HG03432 (cell line): ENCODE data around the gene PDZD7.
A peak's percentile ranks its signal among the peaks of the same experiment; 100 is the strongest.
"Not testable (repeated sequence)": the region's sequence is repeated elsewhere in the genome, so short reads cannot be mapped to it uniquely, and the experiment has no call there.

Experiments
- ATAC-seq: cut with Tn5 transposase; IDR thresholded peaks from one replicate; pipeline ENCODE4 v1.9.1; 2021; ENCODE audit warnings: mild to moderate bottlenecking, moderate library complexity; ENCODE audit not compliant: unreplicated experiment

Gene PDZD7

DNA sequence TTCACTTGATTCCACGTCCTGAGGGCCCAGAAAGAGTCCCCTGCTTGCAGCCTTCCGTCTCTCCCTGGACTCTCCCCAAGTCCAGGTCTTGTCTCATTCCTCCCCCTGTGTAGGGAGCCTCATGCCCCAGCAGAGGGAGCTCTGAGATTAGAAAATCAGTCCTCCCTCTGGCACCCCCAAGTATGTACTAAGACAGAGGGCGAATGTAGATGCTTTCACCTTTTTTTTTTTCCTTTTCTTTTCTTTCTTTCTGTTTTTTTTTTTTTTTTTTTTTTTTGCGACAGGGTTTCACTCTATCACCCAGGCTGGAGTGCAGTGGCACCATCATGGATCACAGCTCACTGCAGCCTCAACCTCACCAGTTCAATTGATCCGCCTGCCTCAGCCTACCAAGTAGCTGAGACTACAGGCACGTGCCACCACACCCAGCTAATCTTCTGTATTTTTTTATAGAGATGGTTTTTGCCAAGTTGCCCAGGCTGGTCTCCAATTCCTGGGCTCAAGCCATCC is 10.4 kb upstream of the PDZD7 start:
- peak; percentile 52 for ATAC-seq

DNA sequence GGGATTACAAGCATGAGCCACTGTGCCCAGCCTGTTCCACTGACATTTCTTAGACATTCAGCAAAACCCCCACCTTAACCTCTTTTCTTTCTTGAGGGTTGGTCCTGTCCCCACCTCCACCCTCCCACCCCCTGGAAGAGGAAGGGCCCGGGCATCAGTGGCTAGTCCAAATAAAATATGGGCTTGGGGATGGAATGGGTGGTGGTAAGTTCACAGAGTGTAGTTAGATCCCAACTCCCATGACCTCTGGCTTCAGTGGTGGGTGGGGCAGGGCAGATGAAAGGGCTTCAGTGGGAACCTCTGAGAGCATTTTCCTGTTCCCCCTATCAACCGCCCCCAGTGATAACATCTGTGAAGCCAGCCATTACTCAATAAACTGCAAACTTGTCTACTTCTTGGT is 9.9 kb upstream of the PDZD7 start:
- ATAC-seq, result no peak

DNA sequence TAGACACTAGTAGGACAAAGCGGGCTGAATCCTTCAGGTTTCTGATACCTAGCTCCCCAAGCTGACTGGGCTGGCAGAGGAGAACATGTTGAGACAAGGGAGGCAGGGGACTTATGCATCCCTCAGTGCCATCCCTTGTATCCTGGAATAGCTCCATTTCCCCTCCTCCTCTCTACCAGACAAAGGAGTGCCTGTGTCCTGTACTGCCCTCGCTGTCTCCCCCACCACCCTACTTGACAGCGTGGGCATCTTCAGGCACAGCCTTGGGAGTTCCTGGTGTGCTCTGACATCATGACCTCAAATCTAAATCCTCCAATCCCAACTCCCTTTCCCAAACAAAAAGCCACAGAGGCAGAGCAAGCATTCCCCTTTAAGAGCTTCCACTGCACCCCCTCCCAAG is 9.1 kb upstream of the PDZD7 start:
- no peak for ATAC-seq

DNA sequence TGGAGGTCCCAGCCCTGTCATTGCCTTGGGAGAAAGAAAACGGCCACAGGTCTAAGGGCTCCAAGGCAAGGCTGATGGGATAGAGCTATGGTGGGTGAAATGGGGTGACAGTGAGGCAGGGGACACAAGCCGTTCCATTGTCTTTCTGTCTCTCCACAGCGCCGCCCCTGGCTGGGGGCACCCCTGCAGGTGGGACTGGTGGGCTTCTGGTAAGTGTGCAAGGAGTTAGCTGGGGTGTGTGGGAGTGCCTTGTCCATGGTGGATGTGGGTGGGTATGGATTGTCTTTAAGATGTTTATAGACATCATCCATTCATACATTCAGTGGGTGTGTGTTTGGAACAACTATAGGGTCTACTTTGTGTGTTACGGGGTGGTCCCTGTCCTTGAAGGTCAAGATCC is 7.6 kb upstream of the PDZD7 start:
- no peak for ATAC-seq

DNA sequence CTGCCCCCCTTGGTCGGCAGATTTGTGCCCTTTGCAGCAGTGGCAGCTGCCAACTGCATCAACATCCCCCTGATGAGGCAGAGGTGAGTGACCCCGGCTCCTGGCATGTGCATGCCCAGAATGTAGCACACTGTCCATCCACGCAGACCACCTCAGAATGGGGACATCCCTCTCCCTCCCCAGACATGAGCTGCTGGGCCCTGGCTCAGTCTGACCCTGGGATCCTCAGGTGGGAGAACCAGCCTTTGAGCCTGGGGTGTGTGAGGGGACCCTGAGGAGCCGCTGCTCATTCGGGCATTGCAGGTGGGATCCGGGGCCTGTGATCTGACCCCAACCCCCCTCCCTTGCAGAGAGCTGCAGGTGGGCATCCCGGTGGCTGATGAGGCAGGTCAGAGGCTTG is 5.8 kb upstream of the PDZD7 start:
- ATAC-seq, result no peak

DNA sequence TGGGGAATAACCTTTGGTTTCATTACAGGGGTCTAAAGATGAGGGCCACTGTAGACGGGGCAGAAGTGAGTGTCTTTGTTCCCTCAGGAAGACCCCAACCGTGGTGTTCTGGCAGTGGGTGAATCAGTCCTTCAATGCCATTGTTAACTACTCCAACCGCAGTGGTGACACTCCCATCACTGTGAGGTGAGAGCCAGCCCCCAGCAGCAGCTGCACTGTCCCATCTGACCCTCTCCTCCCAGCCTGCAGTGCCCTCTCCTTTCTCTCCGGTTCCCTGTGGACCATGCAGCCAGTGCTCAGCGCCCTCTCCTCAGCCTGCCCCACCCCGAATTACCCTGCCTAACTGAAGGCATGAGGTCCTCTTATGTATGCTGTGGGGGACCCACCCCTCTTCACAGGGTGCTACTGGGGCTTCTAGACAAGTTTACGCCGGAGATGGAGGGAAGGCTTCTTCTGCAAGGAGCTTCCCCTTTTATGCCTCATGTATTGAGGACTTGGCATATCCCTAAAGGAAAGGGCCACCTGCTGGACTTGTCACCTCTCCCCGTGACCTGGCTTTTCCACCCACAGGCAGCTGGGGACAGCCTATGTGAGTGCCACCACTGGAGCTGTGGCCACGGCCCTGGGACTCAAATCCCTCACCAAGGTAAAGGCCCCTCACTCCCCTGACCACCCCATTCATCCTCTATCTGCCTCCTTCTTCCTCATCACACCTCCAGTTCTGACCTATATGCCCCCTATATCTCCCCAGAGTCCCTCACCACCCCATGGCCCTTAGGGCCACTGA is 5.2 kb upstream of the PDZD7 start:
- ATAC-seq, result no peak

DNA sequence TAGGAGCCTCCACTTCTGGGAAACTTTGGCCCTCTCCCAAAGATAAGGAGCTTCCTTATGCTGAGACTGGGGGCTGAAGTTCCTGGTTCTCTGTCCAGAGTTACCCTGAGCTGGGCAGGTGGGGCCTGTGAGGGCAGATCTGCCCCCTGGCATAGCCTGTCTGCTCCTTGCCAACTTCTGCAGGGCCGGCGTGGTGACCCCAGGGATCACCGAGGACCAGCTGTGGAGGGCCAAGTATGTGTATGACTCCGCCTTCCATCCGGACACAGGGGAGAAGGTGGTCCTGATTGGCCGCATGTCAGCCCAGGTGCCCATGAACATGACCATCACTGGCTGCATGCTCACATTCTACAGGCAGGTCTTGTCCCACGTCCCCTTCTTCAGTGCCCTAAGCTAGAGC is 4.4 kb upstream of the PDZD7 start:
- ATAC-seq, result no peak

DNA sequence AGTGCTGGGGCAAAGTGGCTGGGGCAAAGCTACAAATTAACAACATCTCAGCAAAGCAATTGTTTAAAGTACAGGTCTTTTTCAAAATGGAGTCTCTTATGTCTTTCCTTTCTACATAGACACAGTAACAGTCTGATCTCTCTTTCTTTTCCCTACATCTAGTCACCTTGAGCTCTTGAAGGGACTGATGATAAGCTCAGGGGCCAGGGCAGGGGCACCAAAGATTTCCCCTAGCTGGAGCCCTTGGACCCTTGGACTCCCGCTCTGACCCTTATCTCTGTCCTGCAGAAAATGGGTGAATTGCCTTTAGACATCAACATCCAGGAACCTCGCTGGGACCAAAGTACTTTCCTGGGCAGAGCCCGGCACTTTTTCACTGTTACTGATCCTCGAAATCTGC is 3.5 kb upstream of the PDZD7 start:
- ATAC-seq, result not testable (repeated sequence)

DNA sequence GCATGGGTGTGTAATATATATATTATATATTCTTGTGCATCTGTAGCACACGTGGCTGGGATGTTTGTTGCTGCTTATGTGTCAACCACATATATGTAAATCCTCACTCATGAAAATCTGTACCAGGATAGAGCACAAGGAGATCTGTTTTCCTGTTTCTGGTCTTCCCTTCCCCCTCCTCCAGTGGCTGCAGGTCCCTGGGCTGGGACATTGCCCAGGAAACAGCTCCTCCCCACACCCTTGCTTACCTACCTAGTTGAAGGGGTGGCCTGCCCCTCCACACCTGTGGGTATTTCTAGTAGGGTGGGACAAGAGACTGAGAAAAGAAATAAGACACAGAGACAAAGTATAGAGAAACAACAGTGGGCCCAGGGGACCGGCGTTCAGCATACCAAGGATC is 2.3 kb upstream of the PDZD7 start:
- no peak for ATAC-seq

DNA sequence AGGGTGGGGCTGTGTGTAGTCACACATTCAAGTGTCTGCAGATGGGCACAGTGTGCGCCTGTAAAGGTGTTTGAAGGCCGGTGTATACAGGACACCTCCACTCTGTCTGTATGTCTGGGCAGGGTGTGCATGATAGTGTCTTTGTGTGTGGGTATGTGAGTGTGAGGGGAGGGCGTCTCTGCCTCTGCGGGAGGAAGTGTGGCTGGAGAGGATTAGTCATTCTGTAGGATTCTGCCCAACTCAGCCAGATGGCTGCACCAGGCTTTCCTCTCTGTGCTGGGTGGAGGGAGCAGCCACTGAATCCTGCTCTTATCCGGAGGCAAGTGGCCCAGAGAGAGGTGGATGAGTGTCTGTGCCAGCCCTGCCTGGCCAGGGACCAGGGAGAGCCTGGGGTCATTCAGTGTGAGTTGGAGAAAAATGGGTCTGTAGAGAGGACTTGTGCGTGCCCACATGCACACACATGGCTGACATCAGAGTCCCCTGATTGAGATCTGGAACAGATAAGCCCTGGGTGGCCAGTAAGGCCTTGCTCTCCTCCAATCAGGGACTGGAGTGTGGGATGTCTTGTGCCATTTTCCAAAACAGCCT is 1.8 kb upstream of the PDZD7 start:
- ATAC-seq, result peak; percentile 24

DNA sequence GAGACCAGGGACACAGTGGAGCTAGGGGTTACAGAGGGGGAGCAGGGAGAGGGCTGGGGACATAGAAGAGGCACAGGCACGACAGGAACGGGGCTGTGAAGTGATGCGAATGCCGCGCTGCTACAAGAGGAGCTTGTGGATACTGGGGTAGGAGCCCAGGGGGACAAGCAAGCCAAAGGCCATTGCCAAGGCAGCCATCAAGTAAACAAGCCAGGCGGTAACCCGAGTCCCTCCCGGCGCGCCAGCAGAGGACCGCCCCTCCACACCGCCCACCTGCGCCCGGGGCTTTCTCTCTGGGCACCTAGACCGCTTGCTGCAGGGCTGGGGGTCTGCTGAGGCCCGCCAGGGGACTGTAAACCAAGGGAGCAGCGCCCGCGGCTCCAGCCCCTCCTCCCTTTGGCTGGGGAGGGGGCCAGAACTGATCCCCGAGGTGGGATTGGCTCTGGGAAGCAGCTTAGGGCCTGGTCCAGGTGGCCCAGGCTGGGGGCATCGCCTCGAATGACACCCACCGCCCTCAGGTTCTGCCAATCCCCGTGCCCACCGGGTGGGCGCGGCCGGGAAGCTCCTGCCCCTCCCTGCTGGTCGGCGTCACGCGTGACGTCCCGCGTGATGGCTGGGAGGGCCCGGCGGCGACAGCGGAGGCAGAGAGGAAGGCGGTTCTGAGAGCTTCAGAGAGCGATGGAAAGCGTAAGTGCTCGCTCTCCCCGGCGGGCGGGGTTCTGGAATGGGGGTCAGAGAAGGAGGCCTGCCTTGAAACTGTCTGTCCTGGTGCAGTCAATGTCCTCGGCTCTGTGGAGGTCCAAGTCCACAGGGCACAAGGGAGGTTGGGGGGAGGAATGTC is 1.1 kb upstream of the PDZD7 start:
- peak; percentile 44 for ATAC-seq

DNA sequence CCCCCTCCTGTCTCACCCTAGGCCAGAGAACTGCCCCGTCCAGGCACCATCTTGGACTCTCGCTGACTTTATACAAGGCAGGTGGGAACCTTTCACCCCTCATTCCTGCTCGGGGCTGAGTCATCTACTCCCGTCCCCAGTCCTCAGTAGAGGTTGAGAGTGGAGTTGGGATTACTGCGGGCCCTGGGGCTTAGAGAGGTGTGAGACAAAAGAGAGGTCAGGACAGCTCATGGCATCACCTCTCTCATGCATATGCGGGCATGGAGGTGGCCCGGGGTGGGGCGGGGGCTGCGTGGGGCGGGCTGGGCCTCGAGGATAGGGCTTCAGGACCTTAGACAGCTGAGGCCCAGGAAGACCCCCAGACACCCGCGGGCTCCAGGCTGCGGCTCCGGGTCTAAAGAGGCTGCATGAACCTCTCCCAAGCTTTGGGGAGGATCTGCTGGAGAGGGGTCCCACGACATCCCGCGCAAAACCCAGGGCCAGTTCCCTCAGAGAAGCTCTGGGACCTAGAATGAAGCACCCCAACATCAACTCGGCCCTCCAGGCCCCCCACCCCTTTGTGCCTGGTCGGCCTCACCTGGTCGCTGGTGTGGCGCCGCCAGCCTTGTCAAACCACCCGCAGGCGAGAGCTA is 317 bp downstream of the PDZD7 start:
- ATAC-seq, result no peak

DNA sequence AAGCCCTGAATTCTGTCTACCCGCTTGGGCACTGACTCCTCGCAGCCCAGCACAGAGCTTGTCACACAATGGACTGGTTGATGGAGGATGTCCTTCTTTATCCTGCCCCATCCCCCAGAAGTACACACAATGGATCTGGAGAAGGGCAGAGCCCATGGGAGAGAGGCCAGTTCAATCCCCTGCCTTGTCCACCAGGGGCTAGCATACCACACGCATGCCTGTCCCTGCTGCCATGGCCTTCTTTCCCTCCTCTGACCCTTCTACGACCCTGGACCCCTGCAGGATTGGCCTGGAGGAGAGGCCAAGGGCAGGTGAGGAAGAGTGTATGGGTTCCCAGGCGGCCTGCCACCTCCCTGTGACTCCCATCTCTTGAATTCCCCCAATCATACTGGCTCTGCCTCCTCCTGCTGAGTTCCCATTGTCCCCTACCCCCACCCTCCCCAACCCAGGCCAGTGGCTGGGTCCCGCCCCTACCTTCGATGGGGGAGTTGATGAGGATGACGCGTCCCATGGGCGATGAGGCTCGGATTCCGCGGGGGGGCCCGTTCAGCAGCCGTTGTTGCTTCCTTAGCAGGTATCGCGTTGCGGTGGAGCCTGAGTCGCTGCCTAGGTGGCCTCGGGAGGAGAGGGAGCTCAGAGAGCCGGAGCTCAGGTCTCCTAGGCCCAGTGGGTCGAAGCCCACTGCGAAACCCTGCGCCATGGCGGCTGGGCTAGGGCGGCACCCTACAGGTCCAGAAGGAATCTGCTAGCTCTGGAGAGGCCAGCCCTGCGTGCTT is 1.2 kb downstream of the PDZD7 start:
- no peak for ATAC-seq

DNA sequence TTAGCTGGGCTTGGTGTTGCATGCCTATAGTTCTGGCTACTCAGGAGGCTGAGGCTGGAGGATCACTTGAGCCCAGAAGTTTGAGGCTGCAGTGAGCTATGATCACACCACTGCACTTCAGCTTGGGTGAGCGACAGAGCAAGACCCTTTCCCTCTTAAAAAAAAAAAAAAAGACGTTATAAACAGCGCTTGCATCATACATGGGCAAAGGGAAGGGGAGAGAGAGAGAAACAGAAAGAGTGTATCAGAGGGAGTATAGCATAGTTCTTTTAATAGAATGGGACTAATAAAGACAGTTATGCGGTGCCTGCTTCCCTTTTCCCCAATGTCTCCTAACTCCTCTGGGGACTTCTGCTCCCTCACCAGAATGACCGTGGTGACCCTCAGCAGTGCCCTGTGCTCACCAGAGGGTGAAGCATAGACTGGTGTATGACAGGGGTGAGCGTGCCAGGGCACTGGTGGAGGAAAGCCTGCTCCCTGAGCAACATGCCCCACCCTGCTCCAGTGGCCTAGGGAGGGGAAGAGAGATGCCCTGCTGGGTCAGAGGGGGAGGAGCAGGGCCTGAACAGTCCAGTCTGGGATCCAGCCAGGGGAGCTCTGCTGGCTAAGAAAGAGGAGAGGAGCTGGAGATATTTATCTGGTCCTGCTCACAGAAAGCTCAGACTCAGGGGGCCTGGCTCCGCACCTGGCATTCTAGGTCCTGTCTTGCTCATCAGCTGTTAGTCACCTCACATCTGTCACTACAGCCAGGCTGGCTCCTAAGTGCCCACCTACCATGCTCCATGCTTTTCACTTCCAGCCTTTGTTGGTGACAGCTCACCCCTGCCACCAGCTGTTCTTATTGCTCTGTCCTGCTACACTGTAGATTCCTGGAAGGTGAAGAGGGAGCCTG is 2.2 kb downstream of the PDZD7 start:
- no peak for ATAC-seq

DNA sequence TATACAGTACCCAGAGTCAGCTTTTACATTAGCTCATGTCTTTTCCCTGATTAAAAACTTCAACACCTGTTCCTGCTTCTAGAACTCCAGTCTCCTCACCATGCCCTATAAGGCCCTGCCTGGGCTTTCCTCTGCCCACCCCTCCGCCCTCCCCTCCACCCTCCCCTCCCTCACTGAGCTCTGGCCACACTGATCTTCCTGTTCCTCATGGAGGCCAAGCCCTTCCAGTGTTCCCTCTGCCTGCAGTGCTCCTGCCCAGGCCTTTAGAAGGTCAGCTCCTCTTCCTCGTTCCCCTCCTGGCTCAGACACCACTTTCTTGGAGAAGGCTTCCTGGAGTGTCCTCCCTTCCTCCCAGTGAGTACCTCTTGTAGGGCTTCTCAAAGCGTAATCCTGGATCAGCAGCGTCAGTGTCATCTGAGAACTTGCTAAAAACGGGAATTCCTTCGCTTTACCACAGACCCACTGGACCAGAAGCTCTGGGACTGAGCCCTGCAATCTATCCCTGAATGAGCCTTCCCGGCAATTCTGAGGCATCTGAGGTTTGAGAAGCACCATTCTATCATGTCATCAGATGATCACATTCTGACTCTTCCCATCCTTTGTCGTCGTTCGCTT is 3.7 kb downstream of the PDZD7 start:
- ATAC-seq, result no peak

DNA sequence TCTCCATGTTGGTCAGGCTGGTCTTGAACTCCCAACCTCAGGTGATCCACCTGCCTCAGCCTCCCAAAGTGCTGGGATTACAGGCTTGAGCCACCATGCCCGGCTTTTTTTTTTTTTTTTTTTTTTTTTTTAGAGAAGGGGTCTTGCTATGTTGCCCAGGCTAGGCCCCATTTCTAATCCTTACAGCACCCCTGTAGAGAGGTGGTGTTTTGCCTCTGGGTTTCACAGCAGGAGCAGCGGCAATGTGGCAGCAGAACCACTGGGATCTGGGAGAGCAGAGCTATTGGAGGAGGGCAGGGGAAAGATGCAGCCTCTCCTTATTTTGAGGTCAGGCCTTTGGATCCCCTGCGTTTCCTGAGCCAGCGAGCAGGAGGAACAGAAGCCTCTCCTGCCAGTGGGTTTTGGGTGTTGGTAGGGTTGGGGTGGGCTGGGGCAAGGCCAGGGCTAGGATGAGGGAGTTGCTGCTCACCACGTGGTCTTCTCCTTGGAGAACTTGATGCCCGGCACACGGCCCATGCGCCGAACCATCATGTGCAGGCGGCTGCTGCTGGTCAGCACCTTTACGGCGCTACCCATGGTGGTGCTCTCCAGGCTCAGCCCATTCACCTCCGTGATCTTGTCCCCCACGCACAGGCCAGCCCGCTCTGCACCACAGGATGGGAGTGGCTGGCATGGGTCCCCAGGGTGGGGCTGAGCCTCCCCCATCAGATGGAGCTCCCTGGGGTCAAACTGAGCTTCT is 7.8 kb downstream of the PDZD7 start:
- ATAC-seq, result no peak

DNA sequence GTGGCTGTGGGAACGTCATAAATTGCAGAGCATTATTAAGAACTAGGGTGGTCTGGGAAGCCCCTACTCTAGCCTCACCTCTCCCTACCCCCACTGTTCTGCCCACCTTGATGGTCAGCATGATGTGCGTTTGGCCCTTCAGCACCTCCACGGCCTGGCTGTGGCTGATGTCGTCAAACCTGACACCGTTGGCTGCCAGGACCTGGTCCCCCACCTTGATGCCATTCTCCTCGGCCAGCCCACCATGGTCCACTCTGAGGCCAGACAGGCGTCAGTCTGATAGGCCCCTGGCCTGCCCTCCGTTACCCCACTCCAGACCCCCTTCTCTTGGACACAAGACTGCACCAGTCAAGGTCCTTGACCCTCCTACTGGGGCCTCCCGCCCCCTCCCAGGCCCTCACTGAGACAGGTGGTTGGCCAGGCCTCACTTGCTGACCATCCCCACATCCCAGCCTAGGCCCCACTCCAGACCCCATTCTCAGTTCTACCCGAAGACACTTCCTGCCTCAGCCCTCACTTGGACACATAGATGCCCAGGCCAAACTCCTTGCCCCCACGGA is 9.2 kb downstream of the PDZD7 start:
- no peak for ATAC-seq

DNA sequence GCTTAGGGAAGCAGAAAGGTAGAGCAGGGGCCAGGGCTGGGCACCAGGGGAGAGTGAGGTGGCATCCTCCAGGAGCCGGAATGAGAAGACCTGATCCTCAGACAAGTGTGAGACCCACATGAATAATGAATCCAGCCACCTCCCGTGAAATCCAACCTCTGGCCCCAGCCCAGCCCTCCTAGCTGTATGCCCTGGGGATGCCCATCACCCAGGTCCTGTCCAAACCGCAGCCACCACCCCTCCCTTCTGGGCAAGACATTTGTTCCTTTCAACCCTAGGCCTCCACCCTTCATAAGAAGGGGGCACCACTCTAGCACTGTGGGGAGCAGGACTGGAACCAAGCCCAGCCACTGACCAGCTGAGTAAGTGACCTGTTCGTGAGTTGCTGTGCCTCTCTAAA is 9.7 kb downstream of the PDZD7 start:
- no peak for ATAC-seq
